Measurements from ENCODE around the gene JUP. TPM values are rescaled to one million over a fixed set of nuclear protein-coding genes. Genes with fewer than 3 reads are reported as not detected.
A peak's percentile ranks its signal among the peaks of the same experiment; 100 is the strongest.

JUP gene
- total and polyA plus RNA-seq, 2 of the 13 experiments (the other 11 are each of a cell fraction or from before 2014, with no cell fraction given) = 12.1 to 20.6 TPM

GRCh38 chr17:41734139-41734948 is 52.2 kb downstream of the JUP start, which contains the start of gene HAP1 (continued):
- TF ChIP-seq E2F2 (CRISPR knock-in tag; IDR thresholded peaks at IDR 0.05; ENCODE audit: borderline replicate concordance) (0 out of 2 replicates have a peak, but pooled peaks have one; percentile 36), NPAS2 (CRISPR knock-in tag; IDR thresholded peaks at IDR 0.05; ENCODE audit: borderline replicate concordance) (no peak), SP5 (CRISPR knock-in tag; IDR thresholded peaks at IDR 0.05; ENCODE audit: borderline replicate concordance, low read depth) (no peak), ZNF790 (CRISPR knock-in tag; IDR thresholded peaks at IDR 0.05; ENCODE audit: borderline replicate concordance) (peak; percentile 82; the same call in 1 of the 2 replicates), HOXA3 (CRISPR knock-in tag; IDR thresholded peaks at IDR 0.05) (no peak), HNF1B (CRISPR knock-in tag; IDR thresholded peaks at IDR 0.05) (no peak), ZNF879 (CRISPR knock-in tag; IDR thresholded peaks at IDR 0.05) (no peak), ZNF235 (CRISPR knock-in tag; IDR thresholded peaks at IDR 0.05; ENCODE audit: borderline replicate concordance) (peak; percentile 19; the same call in 1 of the 2 replicates), ZNF225 (CRISPR knock-in tag; IDR thresholded peaks at IDR 0.05) (peak; percentile 55; the same call in 1 of the 2 replicates), HNRNPK (IDR thresholded peaks at IDR 0.05; ENCODE audit: low read depth, low read length, poor library complexity, severe bottlenecking) (peak; percentile 8), EZH2 (conservative IDR thresholded peaks at IDR 0.05; ENCODE audit: low read depth, low read length) (no peak; the same call in none of the 2 replicates), ATF4 (CRISPR knock-in tag; IDR thresholded peaks at IDR 0.05) (no peak), ATF3 (CRISPR knock-in tag; IDR thresholded peaks at IDR 0.05) (no peak), ZNF740 (CRISPR knock-in tag; IDR thresholded peaks at IDR 0.05) (0 out of 2 replicates have a peak, but pooled peaks have one; percentile 21), HDAC2 (CRISPR knock-in tag; IDR thresholded peaks at IDR 0.05) (0 out of 2 replicates have a peak, but pooled peaks have one; percentile 22), TSC22D2 (CRISPR knock-in tag; IDR thresholded peaks at IDR 0.05; ENCODE audit: borderline replicate concordance) (peak; percentile 89; the same call in 1 of the 2 replicates), E2F1 (CRISPR knock-in tag; IDR thresholded peaks at IDR 0.05) (no peak), ZNF563 (CRISPR knock-in tag; IDR thresholded peaks at IDR 0.05) (peak; percentile 73), RAD51 (IDR thresholded peaks at IDR 0.05; ENCODE audit: borderline replicate concordance) (no peak), E2F5 (CRISPR knock-in tag; conservative IDR thresholded peaks at IDR 0.05) (peak; percentile 51; the same call in 1 of the 2 replicates), KLF13 (CRISPR knock-in tag; IDR thresholded peaks at IDR 0.05) (peak; percentile 27; the same call in 1 of the 2 replicates), ZNF234 (CRISPR knock-in tag; conservative IDR thresholded peaks at IDR 0.05) (no peak)
